Common myeloid progenitor, CD34-positive (primary cell): ENCODE results near the gene ZDHHC3.
A peak's percentile ranks its signal among the peaks of the same experiment; 100 is the strongest.

Experiments
- CTCF ChIA-PET: fragments of 350-600 bp; sonication (Branson Sonifier 250); formaldehyde crosslinking; loops from one replicate; lab custom pipeline; 2021; ENCODE audit warnings: antibody characterized with exemption; lab: Charles Lee
- POLR2A ChIA-PET: fragments of 350-600 bp; sonication (Branson Sonifier 250); formaldehyde crosslinking; loops from one replicate; lab custom pipeline; 2021; ENCODE audit warnings: antibody characterized with exemption; lab: Charles Lee
- DNase-seq, 3 donors: peaks; one replicate each; pipeline versions ENCODE4 v3.0.0 to v3.0.0-alpha.2; 2013
- H3K27ac ChIP-seq, 2 experiments: 1 replicate in 1 of 2; 2 replicates in 1 of 2; pipeline ENCODE4 v1.7.0; 2013; ENCODE audit warnings: inconsistent platforms in 2 of 2, low read length in 2 of 2, mild to moderate bottlenecking in 2 of 2, low read depth in 1 of 2, moderate library complexity in 1 of 2; ENCODE audit not compliant: severe bottlenecking in 2 of 2, insufficient read depth in 1 of 2, poor library complexity in 1 of 2
- H3K27me3 ChIP-seq, 5 experiments: replicated peaks in 2 of 5; 1 replicate in 3 of 5; 2 replicates in 2 of 5; pipeline versions ENCODE4 v1.6.1 to v1.7.0; 2013; ENCODE audit warnings: low read length in 4 of 5, mild to moderate bottlenecking in 2 of 5, moderate library complexity in 2 of 5, inconsistent platforms in 1 of 5; ENCODE audit not compliant: insufficient read depth in 5 of 5, control insufficient read depth in 4 of 5
- H3K36me3 ChIP-seq, 4 experiments: 1 replicate in 2 of 4; 2 replicates in 2 of 4; pipeline versions ENCODE4 v1.6.1 to v1.7.0; 2013; ENCODE audit warnings: low read length in 3 of 4, control low read depth in 1 of 4, mild to moderate bottlenecking in 1 of 4; ENCODE audit not compliant: control insufficient read depth in 4 of 4, insufficient read depth in 4 of 4
- H3K4me1 ChIP-seq, 4 experiments: 1 replicate in 3 of 4; 2 replicates in 1 of 4; pipeline versions ENCODE4 v1.6.1 to v1.7.1; 2013; ENCODE audit warnings: low read length in 3 of 4, mild to moderate bottlenecking in 3 of 4, control low read depth in 1 of 4, inconsistent platforms in 1 of 4, moderate library complexity in 1 of 4; ENCODE audit not compliant: control insufficient read depth in 4 of 4, insufficient read depth in 4 of 4; ENCODE audit errors: control extremely low read depth in 1 of 4
- H3K4me3 ChIP-seq, 7 experiments: 1 replicate in 4 of 7; 2 replicates in 3 of 7; pipeline versions ENCODE4 v1.5.1 to v1.7.0; 2013; ENCODE audit warnings: mild to moderate bottlenecking in 7 of 7, low read length in 6 of 7, moderate library complexity in 6 of 7, inconsistent platforms in 2 of 7, low read depth in 2 of 7, control low read depth in 1 of 7; ENCODE audit not compliant: insufficient read depth in 4 of 7, control insufficient read depth in 1 of 7; ENCODE audit errors: extremely low read depth in 1 of 7
- H3K9me3 ChIP-seq, 5 experiments: 1 replicate in 4 of 5; 2 replicates in 1 of 5; pipeline versions ENCODE4 v1.6.1 to v1.7.1; 2013; ENCODE audit warnings: low read length in 4 of 5, mild to moderate bottlenecking in 2 of 5, inconsistent platforms in 1 of 5, low read depth in 1 of 5, moderate library complexity in 1 of 5; ENCODE audit not compliant: control insufficient read depth in 4 of 5, insufficient read depth in 2 of 5; ENCODE audit errors: control extremely low read depth in 1 of 5
- WGBS: methylation state at CpG from one replicate; pipeline ENCODE4 v1.1.5; 2013; ENCODE audit not compliant: insufficient coverage; 5-methylcytosine and 5-hydroxymethylcytosine counted together

Gene ZDHHC3

DNA sequence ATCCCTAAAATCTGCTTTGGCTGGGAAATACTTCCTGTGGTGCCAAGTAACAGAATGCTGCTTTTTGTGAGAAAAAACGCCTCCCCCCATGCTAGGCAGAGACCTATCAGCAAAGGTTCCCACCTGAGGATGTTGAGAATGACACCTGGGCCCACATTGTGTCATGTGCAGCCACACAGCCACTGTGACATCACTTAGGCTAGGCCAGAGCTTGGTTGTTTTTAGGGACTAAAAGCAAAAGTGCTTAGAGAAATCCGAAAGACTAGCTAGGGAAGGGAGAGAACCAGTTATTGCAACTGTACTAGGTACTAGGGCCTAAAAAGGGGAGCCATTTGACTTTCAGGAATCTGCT is 6.2 kb downstream of the ZDHHC3 start:
- WGBS = 100% methylated on average over 1 of the region's 2 CpGs
- Histone ChIP-seq H3K27me3 (no peaks in the 10 kb centered on the region), H3K36me3 (peaks cover 0 to 13% (median 3%) of the 10 kb centered on the region in 4 experiments), H3K27ac (no peak overlapping the region), H3K4me1 (peaks cover 10 to 61% (median 28%) of the 10 kb centered on the region in 4 experiments), H3K9me3 (no peaks in the 10 kb centered on the region), H3K4me3 (no peak overlapping the region)
- POLR2A ChIA-PET = no interaction called here
- DNase-seq = no peak
- CTCF ChIA-PET = no interaction called here

DNA sequence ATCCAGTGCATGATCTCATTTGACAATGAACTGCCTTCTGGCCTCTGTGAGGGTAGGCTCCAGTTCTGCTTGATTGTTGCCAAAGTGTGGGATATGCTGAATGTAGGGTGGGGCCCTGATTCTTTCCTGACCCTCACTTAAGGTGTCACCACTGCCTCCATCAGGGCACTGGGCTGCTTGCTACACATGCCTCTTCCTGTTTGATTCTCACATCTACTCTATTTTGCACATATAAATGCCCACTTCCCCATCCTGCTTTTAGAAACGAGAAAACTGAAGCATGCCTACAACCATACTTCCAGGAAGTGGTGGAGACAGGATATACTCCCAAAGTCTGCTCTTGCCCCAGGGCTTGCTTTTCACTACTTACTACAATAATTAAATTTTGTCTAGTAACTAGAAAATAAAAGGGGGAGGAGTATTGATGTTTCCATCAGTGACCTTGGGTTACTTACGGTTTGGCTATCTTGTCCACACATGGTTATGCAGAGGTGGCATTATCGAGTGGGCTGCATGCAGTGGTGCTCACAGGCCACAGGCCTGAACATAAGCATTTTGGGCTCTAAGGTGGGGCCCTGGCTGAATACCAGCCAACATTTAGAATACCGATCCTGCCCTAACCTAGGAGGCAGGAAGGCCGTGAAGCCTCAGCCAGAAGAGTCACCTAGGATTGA is 6.7 kb downstream of the ZDHHC3 start:
- Histone ChIP-seq H3K36me3 (peaks cover 0 to 13% (median 3%) of the 10 kb centered on the region in 4 experiments), H3K27ac (no peak overlapping the region), H3K9me3 (no peaks in the 10 kb centered on the region), H3K4me3 (no peak overlapping the region), H3K27me3 (no peaks in the 10 kb centered on the region), H3K4me1 (peaks cover 5 to 56% (median 23%) of the 10 kb centered on the region in 4 experiments)
- POLR2A ChIA-PET = no interaction called here
- CTCF ChIA-PET = interaction anchor here (1.1 to 2.4 kb wide), 2 partner anchors 10 to 14 kb away, joined by 3 to 8 read pairs; no protein-coding TSS in a partner anchor
- WGBS = 76% methylated on average over 5 of the region's 5 CpGs
- no peak for DNase-seq

DNA sequence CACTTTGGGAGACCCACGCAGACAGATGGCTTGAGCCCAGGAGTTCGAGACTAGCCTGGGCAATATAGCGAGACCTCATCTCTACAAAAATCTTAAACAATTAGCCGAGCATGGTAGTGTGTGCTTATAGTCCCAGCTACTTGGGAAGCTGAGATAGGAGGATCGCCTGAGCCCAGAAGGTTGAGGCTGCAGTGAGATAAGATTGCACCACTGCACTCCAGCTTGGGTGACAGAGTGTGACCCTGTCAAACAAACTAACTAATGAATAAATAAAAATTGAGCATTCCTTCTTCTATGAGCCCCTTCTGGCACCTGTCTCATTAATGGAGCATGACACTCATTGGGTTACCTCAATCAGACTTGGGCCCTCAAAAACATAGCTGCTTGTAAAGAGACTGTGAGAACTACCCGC is 7.5 kb downstream of the ZDHHC3 start:
- Histone ChIP-seq H3K27ac (no peak overlapping the region), H3K9me3 (no peaks in the 10 kb centered on the region), H3K4me1 (peaks cover 5 to 61% (median 23%) of the 10 kb centered on the region in 4 experiments), H3K36me3 (peaks cover 0 to 13% (median 3%) of the 10 kb centered on the region in 4 experiments), H3K4me3 (no peak overlapping the region), H3K27me3 (no peaks in the 10 kb centered on the region)
- ChIA-PET CTCF (interaction anchor here (1.1 to 2.4 kb wide), 2 partner anchors 9 to 13 kb away, joined by 3 to 8 read pairs; no protein-coding TSS in a partner anchor), POLR2A (no interaction called here)
- no peak for DNase-seq
- WGBS = 94% methylated on average over 5 of the region's 6 CpGs

DNA sequence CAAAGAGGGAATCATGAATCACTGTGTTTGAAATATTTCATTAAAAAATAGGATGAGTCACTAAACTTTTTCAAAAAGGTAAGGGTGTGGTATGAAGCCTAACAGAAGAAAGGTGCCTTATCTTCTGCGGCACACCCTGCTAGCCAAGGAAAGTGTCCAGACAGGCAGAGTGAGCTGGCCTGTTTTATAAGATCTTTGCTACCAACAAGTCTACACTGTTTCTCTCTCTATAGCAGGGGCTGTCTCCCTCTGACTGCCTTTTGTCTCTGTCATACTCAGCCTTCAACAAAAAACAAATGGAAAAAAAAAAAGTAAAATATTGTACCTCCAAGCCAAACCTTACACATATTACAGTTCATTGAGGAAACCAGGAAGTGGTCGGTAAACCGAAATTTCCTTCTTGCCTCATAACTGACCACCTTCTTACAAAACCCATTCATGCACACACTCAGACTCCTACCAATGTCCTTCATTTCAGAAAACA is 9.1 kb downstream of the ZDHHC3 start:
- Histone ChIP-seq H3K27ac (no peak overlapping the region), H3K9me3 (no peaks in the 10 kb centered on the region), H3K4me1 (peaks cover 5 to 68% (median 27%) of the 10 kb centered on the region in 4 experiments), H3K4me3 (peak overlapping the region in 2 of 7 experiments; percentile 8 to 32), H3K27me3 (no peaks in the 10 kb centered on the region), H3K36me3 (peaks cover 0 to 6% (median 2%) of the 10 kb centered on the region in 4 experiments)
- ChIA-PET CTCF (interaction anchor here (0.9 to 2.4 kb wide), 3 partner anchors 10 to 34 kb away, joined by 3 to 8 read pairs (median 5); no protein-coding TSS in a partner anchor), POLR2A (no interaction called here)
- WGBS = 29% methylated on average over 3 of the region's 3 CpGs
- peak; percentile 43 to 74 (median 67) for DNase-seq

DNA sequence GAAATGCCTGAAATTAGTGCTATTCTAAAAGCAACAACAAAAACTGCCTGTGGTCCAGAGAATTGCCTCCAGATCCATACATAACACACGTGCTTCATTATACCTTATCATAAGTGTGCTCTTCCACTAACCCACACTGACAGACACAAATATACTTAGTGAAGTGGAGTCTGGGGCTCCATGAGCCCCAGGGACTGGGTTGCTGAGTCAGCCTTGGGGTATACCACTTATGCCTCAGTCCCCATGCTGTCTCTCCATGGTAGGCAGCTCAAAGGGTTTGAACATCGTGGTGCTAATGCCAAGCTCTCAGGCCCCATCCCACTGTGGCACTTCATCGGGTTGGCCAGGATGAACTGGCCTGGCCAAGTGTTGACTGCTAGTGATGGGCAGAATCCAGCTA is 10.8 kb downstream of the ZDHHC3 start:
- ChIA-PET CTCF (interaction anchor here (1.4 kb wide), 1 partner anchor 23 kb away, joined by 3 read pairs; no protein-coding TSS in a partner anchor), POLR2A (interaction anchor here (0.6 kb wide), 1 partner anchor 30 kb away, joined by 4 read pairs; no protein-coding TSS in a partner anchor)
- Histone ChIP-seq H3K27me3 (no peaks in the 10 kb centered on the region), H3K36me3 (no peaks in the 10 kb centered on the region), H3K4me3 (no peak overlapping the region), H3K27ac (no peak overlapping the region), H3K9me3 (no peaks in the 10 kb centered on the region), H3K4me1 (peaks cover 5 to 67% (median 26%) of the 10 kb centered on the region in 4 experiments)
- 94% methylated on average over 3 of the region's 3 CpGs for WGBS
- no peak for DNase-seq

DNA sequence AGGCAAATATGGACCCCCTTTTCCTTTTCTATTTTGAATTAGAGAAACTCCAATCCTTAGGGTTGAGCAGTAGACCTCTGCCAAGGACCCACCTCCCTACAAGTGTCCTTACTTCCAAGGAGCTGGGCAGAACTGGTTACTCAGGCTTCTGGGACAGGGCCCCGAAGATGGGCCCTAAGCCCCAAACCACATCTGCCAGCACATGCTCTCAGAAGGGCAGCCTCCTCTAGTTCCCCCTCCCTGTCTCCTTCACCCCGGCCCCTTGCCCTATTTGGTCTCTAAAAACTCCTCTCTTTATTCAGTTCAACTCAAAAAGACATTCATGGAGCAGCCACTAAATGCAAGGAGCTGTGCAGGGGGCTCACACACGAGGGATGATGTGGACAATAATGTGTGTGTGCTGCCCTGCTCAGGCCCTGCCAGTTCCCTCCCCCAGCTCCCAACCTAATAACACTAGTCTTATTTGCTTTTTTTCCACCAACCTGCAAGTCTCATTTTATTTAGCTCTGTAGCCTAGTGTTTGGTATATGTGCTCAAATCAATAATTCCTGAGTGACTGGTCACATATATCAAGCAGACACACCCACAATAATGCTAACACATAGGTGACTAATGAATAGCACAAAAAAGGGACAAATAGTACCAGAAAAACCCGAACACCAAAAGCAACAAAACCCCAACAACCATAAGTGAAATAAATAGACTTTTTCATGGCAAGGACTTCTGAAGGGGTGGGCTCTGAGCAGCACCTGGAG is 12.2 kb downstream of the ZDHHC3 start:
- no peaks in the 10 kb centered on the region for H3K27me3 ChIP-seq
- POLR2A ChIA-PET = interaction anchor here (0.8 kb wide), 1 partner anchor 12 kb away, joined by 4 read pairs; the partner anchor contains the start of genes EXOSC7 and ZDHHC3
- H3K36me3 ChIP-seq = peaks cover 5 to 8% (median 6%) of the 10 kb centered on the region in 4 experiments
- H3K9me3 ChIP-seq = no peaks in the 10 kb centered on the region
- H3K4me3 ChIP-seq = no peak overlapping the region
- peaks cover 5 to 53% (median 19%) of the 10 kb centered on the region in 4 experiments for H3K4me1 ChIP-seq
- CTCF ChIA-PET = interaction anchor here (1.4 kb wide), 1 partner anchor 21 kb away, joined by 3 read pairs; no protein-coding TSS in a partner anchor
- WGBS = 90% methylated on average over 1 of the region's 4 CpGs
- DNase-seq = no peak
- H3K27ac ChIP-seq = no peak overlapping the region
